Measurements from ENCODE around the gene CNOT2. TPM values are rescaled to one million over a fixed set of nuclear protein-coding genes. Genes with fewer than 3 reads are reported as not detected.

CNOT2 gene
- total and polyA plus RNA-seq, 2 experiments from 2014 or later: 110 to 152 TPM

DNA sequence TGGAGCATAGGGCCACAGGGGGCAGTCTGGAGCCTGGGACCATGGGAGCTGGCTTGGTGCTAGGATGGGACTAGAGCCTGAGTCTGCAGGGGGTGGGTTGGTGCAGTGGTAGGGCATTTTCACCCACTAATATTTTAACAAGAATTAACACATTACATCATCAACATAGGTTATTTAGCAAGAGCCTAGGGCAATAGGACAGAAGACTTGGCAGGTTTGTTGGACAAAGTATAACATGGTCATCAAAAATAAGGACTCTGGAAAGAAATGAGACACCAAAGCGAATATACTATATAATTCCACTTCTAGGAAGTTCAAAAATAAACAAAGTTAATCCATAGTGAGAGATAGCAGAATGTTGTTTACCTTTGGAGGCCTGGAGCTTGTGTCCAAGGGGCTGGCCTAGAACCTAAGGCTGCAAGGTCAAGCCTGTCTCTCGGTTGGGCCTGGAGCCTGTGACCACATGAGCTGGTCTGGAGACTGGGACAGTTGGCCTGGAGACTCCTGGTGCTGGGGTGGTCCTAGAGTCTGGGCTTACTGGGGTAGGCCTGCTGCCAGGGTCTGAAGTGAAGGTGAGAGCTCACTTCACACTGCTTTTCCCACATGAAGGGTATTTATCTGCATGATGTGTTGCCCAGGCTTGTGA, 28.1 kb upstream of the CNOT2 start:
- H3K36me3 ChIP-seq (ENCODE audit: insufficient read depth): no peaks in the 10 kb centered on the region
- no peak overlapping the region for H2AFZ ChIP-seq
- H3F3A ChIP-seq (replicated peaks; ENCODE audit: low read depth): no peaks in the 10 kb centered on the region
- no peaks in the 10 kb centered on the region; the same call in 1 of the 2 replicates for H3K9me2 ChIP-seq (ENCODE audit: insufficient read depth)
- DNase-seq (ENCODE audit: low spot score): no peak
- no peak overlapping the region for H3K4me3 ChIP-seq
- ATAC-seq: no peak
- H3K27me3 Mint-ChIP-seq (ENCODE audit: insufficient read depth, low read depth, poor library complexity): no peaks in the 10 kb centered on the region
- H3K4me3 Mint-ChIP-seq: no peak overlapping the region
- no peaks in the 10 kb centered on the region for H3K27me3 ChIP-seq (ENCODE audit: insufficient read depth)
- no peaks in the 10 kb centered on the region for H4K20me1 ChIP-seq (replicated peaks; ENCODE audit: insufficient read depth)
- H3K27ac ChIP-seq (ENCODE audit: low read depth): no peak overlapping the region
- peaks cover 46% of the 10 kb centered on the region for H3K36me3 Mint-ChIP-seq (ENCODE audit: low read depth)
- no peaks in the 10 kb centered on the region for H3K4me1 Mint-ChIP-seq
- TF ChIP-seq, protein P1, sequence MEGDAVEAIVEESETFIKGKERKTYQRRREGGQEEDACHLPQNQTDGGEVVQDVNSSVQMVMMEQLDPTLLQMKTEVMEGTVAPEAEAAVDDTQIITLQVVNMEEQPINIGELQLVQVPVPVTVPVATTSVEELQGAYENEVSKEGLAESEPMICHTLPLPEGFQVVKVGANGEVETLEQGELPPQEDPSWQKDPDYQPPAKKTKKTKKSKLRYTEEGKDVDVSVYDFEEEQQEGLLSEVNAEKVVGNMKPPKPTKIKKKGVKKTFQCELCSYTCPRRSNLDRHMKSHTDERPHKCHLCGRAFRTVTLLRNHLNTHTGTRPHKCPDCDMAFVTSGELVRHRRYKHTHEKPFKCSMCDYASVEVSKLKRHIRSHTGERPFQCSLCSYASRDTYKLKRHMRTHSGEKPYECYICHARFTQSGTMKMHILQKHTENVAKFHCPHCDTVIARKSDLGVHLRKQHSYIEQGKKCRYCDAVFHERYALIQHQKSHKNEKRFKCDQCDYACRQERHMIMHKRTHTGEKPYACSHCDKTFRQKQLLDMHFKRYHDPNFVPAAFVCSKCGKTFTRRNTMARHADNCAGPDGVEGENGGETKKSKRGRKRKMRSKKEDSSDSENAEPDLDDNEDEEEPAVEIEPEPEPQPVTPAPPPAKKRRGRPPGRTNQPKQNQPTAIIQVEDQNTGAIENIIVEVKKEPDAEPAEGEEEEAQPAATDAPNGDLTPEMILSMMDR (conservative IDR thresholded peaks at IDR 0.05; ENCODE audit: low read depth in 2 of 2): 0 out of 4 replicates have a peak, but pooled peaks of 1 of the 2 experiments have one; percentile 18
- TF ChIP-seq STAT1 (IDR thresholded peaks at IDR 0.05; ENCODE audit: unreplicated experiment): no peak
- H3K4me2 ChIP-seq: no peak overlapping the region
- no peaks in the 10 kb centered on the region for H3K4me1 ChIP-seq (ENCODE audit: insufficient read depth)
- no peak overlapping the region for H3K27ac Mint-ChIP-seq
- peaks cover 39% of the 10 kb centered on the region for H3K9me3 Mint-ChIP-seq
- H3K79me2 ChIP-seq (replicated peaks; ENCODE audit: insufficient read depth): no peaks in the 10 kb centered on the region

DNA sequence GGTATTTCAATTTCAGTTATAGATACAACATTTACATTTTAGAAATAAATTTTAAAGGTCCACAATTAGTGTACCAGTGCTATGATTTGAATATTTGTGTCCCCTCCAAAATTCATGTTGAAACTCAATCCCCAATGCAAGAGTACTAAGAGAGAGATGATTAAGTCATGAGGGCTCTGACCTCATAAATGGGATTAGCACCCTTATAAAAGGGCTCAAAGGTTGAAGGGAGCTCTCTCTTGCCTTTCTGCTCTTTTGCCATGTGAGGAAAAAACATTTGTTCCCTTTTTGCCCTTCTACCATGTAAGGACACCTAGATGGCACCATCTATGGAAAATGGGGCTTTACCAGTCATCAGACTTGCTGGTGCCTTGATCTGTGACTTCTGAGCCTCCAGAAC, 25.8 kb upstream of the CNOT2 start:
- H3K27me3 ChIP-seq (ENCODE audit: insufficient read depth): no peaks in the 10 kb centered on the region
- ATAC-seq (no peak), DNase-seq (ENCODE audit: low spot score) (no peak)
- Mint-ChIP-seq H3K27me3 (ENCODE audit: insufficient read depth, low read depth, poor library complexity) (no peaks in the 10 kb centered on the region), H3K4me3 (no peak overlapping the region), H3K9me3 (peaks cover 24% of the 10 kb centered on the region), H3K4me1 (no peaks in the 10 kb centered on the region), H3K36me3 (ENCODE audit: low read depth) (peaks cover 32% of the 10 kb centered on the region), H3K27ac (no peak overlapping the region)
- H3K4me3 ChIP-seq: no peak overlapping the region
- no peak overlapping the region for H3K4me2 ChIP-seq
- H3K79me2 ChIP-seq (replicated peaks; ENCODE audit: insufficient read depth): no peaks in the 10 kb centered on the region
- no peaks in the 10 kb centered on the region for H3K4me1 ChIP-seq (ENCODE audit: insufficient read depth)
- H3K27ac ChIP-seq (ENCODE audit: low read depth): no peak overlapping the region
- H4K20me1 ChIP-seq (replicated peaks; ENCODE audit: insufficient read depth): no peaks in the 10 kb centered on the region
- no peak overlapping the region for H2AFZ ChIP-seq
- H3K36me3 ChIP-seq (ENCODE audit: insufficient read depth): no peaks in the 10 kb centered on the region
- no peaks in the 10 kb centered on the region; the same call in 1 of the 2 replicates for H3K9me2 ChIP-seq (ENCODE audit: insufficient read depth)
- H3F3A ChIP-seq (replicated peaks; ENCODE audit: low read depth): no peaks in the 10 kb centered on the region
- no peak for TF ChIP-seq ZNF331 (CRISPR knock-in tag; IDR thresholded peaks at IDR 0.05; ENCODE audit: low read depth)
- TF ChIP-seq, protein P1 (conservative IDR thresholded peaks at IDR 0.05; ENCODE audit: low read depth in 2 of 2): no peak
- TF ChIP-seq EZH2phosphoT487 (IDR thresholded peaks at IDR 0.05; ENCODE audit: unreplicated experiment): no peak
- TF ChIP-seq JUNB (IDR thresholded peaks at IDR 0.05; ENCODE audit: unreplicated experiment): no peak
- TF ChIP-seq, protein P2, sequence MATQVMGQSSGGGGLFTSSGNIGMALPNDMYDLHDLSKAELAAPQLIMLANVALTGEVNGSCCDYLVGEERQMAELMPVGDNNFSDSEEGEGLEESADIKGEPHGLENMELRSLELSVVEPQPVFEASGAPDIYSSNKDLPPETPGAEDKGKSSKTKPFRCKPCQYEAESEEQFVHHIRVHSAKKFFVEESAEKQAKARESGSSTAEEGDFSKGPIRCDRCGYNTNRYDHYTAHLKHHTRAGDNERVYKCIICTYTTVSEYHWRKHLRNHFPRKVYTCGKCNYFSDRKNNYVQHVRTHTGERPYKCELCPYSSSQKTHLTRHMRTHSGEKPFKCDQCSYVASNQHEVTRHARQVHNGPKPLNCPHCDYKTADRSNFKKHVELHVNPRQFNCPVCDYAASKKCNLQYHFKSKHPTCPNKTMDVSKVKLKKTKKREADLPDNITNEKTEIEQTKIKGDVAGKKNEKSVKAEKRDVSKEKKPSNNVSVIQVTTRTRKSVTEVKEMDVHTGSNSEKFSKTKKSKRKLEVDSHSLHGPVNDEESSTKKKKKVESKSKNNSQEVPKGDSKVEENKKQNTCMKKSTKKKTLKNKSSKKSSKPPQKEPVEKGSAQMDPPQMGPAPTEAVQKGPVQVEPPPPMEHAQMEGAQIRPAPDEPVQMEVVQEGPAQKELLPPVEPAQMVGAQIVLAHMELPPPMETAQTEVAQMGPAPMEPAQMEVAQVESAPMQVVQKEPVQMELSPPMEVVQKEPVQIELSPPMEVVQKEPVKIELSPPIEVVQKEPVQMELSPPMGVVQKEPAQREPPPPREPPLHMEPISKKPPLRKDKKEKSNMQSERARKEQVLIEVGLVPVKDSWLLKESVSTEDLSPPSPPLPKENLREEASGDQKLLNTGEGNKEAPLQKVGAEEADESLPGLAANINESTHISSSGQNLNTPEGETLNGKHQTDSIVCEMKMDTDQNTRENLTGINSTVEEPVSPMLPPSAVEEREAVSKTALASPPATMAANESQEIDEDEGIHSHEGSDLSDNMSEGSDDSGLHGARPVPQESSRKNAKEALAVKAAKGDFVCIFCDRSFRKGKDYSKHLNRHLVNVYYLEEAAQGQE (IDR thresholded peaks at IDR 0.05; ENCODE audit: unreplicated experiment): no peak
- TF ChIP-seq CREB1 (CRISPR knock-in tag; IDR thresholded peaks at IDR 0.05; ENCODE audit: low read depth): no peak
- TF ChIP-seq POLR2AphosphoS5 (IDR thresholded peaks at IDR 0.05; ENCODE audit: low read depth): no peak
- TF ChIP-seq STAT1 (IDR thresholded peaks at IDR 0.05; ENCODE audit: unreplicated experiment): no peak
- TF ChIP-seq NANOG (IDR thresholded peaks at IDR 0.05; ENCODE audit: borderline replicate concordance): no peak
- TF ChIP-seq EZH2 (IDR thresholded peaks at IDR 0.05; ENCODE audit: low read depth, unreplicated experiment): no peak
- TF ChIP-seq, protein P3, sequence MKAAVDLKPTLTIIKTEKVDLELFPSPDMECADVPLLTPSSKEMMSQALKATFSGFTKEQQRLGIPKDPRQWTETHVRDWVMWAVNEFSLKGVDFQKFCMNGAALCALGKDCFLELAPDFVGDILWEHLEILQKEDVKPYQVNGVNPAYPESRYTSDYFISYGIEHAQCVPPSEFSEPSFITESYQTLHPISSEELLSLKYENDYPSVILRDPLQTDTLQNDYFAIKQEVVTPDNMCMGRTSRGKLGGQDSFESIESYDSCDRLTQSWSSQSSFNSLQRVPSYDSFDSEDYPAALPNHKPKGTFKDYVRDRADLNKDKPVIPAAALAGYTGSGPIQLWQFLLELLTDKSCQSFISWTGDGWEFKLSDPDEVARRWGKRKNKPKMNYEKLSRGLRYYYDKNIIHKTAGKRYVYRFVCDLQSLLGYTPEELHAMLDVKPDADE (IDR thresholded peaks at IDR 0.05): no peak
- no peak for TF ChIP-seq ZNF114 (CRISPR knock-in tag; IDR thresholded peaks at IDR 0.05)
